Sigmoid colon (tissue), 7 donors: ENCODE data around the gene NBAS. TPM values are rescaled to one million over a fixed set of nuclear protein-coding genes. Genes with fewer than 3 reads are reported as not detected.
"Not testable (repeated sequence)": the region's sequence is repeated elsewhere in the genome, so short reads cannot be mapped to it uniquely, and the experiment has no call there.

Source experiments
- DNase-seq: peaks from one replicate; pipeline ENCODE4 v3.0.0-alpha.2; 2019
- H3K27ac ChIP-seq, 4 donors: fragments of 200-600 bp; sonication (generic); one replicate each; pipeline ENCODE4 v1.5.1; 2016 to 2019; ENCODE audit warnings: mild to moderate bottlenecking in 1 of 4
- H3K27me3 ChIP-seq, 3 donors: fragments of 200-600 bp; sonication (generic); one replicate each; pipeline ENCODE4 v1.5.1; 2019; ENCODE audit warnings: mild to moderate bottlenecking in 1 of 3
- H3K36me3 ChIP-seq, 4 donors: fragments of 200-600 bp; sonication (generic); one replicate each; pipeline ENCODE4 v1.5.1; 2016 to 2019
- H3K4me1 ChIP-seq, 4 donors: fragments of 200-600 bp; sonication (generic); one replicate each; pipeline ENCODE4 v1.5.1; 2017 to 2019
- H3K4me3 ChIP-seq, 4 donors: fragments of 200-600 bp; sonication (generic); one replicate each; pipeline ENCODE4 v1.5.1; 2017 to 2019; ENCODE audit warnings: mild to moderate bottlenecking in 2 of 4, moderate library complexity in 1 of 4
- H3K9me3 ChIP-seq, 4 donors: fragments of 200-600 bp in 3 of 4; sonication (generic) in 3 of 4; one replicate each; pipeline versions ENCODE4 v1.5.1 to v1.6.1; 2013 to 2019
- EP300 ChIP-seq, 4 donors: sonication (generic); formaldehyde crosslinking; IDR thresholded peaks; one replicate each; pipeline ENCODE4 v1.6.1; 2017; ENCODE audit warnings: antibody characterized with exemption in 4 of 4
- POLR2A ChIP-seq, 2 donors: fragments of 450-650 bp; IDR thresholded peaks; one replicate each; pipeline ENCODE4 v1.6.1; 2016; ENCODE audit warnings: antibody characterized with exemption in 2 of 2, mild to moderate bottlenecking in 2 of 2, moderate library complexity in 2 of 2
- POLR2AphosphoS5 ChIP-seq, 4 donors: sonication (generic); formaldehyde crosslinking; IDR thresholded peaks; one replicate each; pipeline ENCODE4 v1.6.1; 2017; ENCODE audit warnings: antibody characterized with exemption in 4 of 4
- WGBS, 2 donors: extraction: QIAGEN DNeasy Blood & Tissue Kit; methylation state at CpG; one replicate each; pipeline ENCODE4 v1.1.7; 2013; 5-methylcytosine and 5-hydroxymethylcytosine counted together
- intact Hi-C: fragments of 100-400 bp; cut with DNase I; formaldehyde crosslinking; loops from one replicate; pipeline ENCODE4 v1.15.1; 2023
- polyA plus RNA-seq, 3 donors: library from polyadenylated mRNA; stranded (reverse); fragments of 200-250 nt; gene quantifications; one replicate each; pipeline ENCODE4 v1.2.3, GENCODE V29; 2013
- total RNA-seq, 4 donors: library from RNA; depleted of rRNA; stranded (reverse); fragments of >200 nt; gene quantifications; one replicate each; pipeline ENCODE4 v1.1.0, GENCODE V29; 2016
- TF ChIP-seq, protein P1 (sequence below), 4 experiments: fragments of 450-650 bp in 3 of 4; fragments of 200-600 bp in 1 of 4; IDR thresholded peaks; one replicate each; pipeline ENCODE4 v1.5.1; 2016 to 2019; ENCODE audit warnings: antibody characterized with exemption in 4 of 4, mild to moderate bottlenecking in 3 of 4, moderate library complexity in 2 of 4
- donor health status: healthy with polysubstance abuse.
- donor health status: Bipolar disorder and iron deficiency.
- donor health status: healthy.

Gene NBAS
- total and polyA plus RNA-seq, 7 donors: 3.9 to 53.2 (median 41.9) TPM

DNA sequence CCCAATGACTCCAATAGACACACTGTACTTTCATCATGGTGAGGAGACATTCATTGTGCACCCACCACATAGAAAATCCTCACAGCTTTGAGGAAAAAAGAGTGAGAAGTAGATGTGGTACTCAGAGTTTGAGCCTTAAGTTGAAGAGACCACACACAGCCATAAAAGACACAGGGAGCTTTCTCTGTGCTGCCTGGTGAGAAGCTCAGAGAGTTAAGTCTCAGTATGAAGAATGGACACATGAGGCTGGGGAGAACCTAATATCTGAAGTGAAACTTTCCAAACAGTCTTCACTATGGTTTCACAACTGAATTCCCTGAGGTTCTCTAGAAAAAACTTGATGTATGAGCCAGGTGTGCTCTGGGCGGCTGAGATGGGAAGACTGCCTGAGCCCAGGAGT lies 237.9 kb downstream of the NBAS start:
- Histone ChIP-seq H3K27me3 (no peaks in the 10 kb centered on the region), H3K4me3 (no peak overlapping the region), H3K27ac (no peak overlapping the region), H3K9me3 (no peaks in the 10 kb centered on the region), H3K4me1 (no peaks in the 10 kb centered on the region), H3K36me3 (peaks cover 0 to 27% (median 4%) of the 10 kb centered on the region in 4 donors)
- DNase-seq: no peak
- WGBS, 2 donors: 95 to 98% methylated on average over 1 of the region's 1 CpG
- intact Hi-C loops: no loop called here
- TF ChIP-seq EP300 (IDR thresholded peaks at IDR 0.05) (no peak), POLR2A (IDR thresholded peaks at IDR 0.05) (no peak), POLR2AphosphoS5 (IDR thresholded peaks at IDR 0.05) (no peak)
- TF ChIP-seq, protein P1, sequence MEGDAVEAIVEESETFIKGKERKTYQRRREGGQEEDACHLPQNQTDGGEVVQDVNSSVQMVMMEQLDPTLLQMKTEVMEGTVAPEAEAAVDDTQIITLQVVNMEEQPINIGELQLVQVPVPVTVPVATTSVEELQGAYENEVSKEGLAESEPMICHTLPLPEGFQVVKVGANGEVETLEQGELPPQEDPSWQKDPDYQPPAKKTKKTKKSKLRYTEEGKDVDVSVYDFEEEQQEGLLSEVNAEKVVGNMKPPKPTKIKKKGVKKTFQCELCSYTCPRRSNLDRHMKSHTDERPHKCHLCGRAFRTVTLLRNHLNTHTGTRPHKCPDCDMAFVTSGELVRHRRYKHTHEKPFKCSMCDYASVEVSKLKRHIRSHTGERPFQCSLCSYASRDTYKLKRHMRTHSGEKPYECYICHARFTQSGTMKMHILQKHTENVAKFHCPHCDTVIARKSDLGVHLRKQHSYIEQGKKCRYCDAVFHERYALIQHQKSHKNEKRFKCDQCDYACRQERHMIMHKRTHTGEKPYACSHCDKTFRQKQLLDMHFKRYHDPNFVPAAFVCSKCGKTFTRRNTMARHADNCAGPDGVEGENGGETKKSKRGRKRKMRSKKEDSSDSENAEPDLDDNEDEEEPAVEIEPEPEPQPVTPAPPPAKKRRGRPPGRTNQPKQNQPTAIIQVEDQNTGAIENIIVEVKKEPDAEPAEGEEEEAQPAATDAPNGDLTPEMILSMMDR (IDR thresholded peaks at IDR 0.05): no peak

DNA sequence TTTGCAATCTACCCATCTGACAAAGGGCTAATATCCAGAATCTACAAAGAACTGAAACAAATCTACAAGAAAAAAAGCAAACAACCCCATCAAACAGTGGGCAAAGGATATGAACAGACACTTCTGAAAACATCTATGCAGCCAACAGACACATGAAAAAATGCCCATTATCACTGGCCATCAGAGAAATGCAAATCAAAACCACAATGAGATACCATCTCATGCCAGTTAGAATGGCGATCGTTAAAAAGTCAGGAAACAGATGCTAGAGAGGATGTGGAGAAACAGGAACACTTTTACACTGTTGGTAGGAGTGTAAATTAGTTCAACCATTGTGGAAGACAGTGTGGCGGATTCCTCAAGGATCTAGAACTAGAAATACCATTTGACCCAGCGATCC lies 239.7 kb downstream of the NBAS start:
- H3K27ac ChIP-seq, intact Hi-C loops, H3K36me3 ChIP-seq, DNase-seq, H3K4me1 ChIP-seq, H3K27me3 ChIP-seq, H3K9me3 ChIP-seq, H3K4me3 ChIP-seq: not testable (repeated sequence)
- WGBS, 2 donors: 78 to 94% methylated on average over 4 of the region's 4 CpGs

DNA sequence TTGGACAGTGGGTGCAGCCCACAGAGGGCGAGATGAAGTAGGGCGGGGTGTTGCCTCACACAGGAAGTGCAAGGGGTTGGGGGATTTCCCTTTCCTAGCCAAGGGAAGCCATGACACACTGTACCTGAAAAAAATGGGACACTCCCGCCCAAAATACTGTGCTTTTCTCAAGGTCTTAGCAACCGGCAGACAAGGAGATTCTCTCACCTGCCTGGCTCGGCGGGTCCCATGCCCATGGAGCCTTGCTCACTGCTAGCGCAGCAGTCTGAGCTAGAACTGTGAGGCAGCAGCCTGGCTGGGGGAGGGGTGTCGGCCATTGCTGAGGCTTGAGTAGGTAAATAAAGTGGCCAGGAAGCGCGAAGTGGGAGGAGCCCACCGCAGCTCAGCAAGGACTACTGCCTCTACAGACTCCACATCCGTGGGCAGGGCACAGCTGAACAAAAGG lies 244.7 kb downstream of the NBAS start:
- TF ChIP-seq POLR2A (IDR thresholded peaks at IDR 0.05) (no peak), EP300 (IDR thresholded peaks at IDR 0.05) (no peak), POLR2AphosphoS5 (IDR thresholded peaks at IDR 0.05) (no peak)
- TF ChIP-seq, protein P1 (IDR thresholded peaks at IDR 0.05): no peak
- H3K27me3 ChIP-seq: no peaks in the 10 kb centered on the region
- H3K4me3 ChIP-seq: no peak overlapping the region
- H3K36me3 ChIP-seq: peaks cover 0 to 2% (median 0%) of the 10 kb centered on the region in 4 donors
- no peak for DNase-seq
- no peaks in the 10 kb centered on the region for H3K4me1 ChIP-seq
- H3K27ac ChIP-seq: no peak overlapping the region
- no peaks in the 10 kb centered on the region for H3K9me3 ChIP-seq
- WGBS, 2 donors: 90 to 92% methylated on average over 12 of the region's 12 CpGs
- intact Hi-C loops: no loop called here

DNA sequence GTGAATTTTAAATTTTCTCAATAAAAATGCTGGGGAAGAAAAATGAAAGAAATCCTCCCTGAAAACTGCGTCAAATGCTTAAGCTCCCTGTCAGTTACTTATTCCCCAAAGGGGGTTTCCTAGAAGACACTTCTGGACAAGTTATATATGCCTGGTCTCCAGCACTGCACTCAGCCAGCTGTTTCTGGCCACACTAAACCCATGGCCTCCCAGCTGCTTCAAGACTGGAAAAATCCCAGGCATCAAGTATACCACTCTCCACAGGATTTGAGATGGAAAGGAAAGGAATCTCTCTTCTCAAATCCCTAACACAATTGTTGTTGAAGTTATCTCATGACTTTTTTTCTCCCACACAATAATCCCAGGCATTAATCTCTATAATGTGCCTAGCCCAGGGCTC lies 245.7 kb downstream of the NBAS start:
- DNase-seq: no peak
- no peaks in the 10 kb centered on the region for H3K36me3 ChIP-seq
- H3K4me1 ChIP-seq: no peaks in the 10 kb centered on the region
- no peaks in the 10 kb centered on the region for H3K9me3 ChIP-seq
- TF ChIP-seq, protein P1 (IDR thresholded peaks at IDR 0.05): no peak
- TF ChIP-seq POLR2AphosphoS5 (IDR thresholded peaks at IDR 0.05): no peak
- no peak for TF ChIP-seq EP300 (IDR thresholded peaks at IDR 0.05)
- TF ChIP-seq POLR2A (IDR thresholded peaks at IDR 0.05): no peak
- 92 to 100% methylated on average over 1 of the region's 1 CpG for WGBS, 2 donors
- H3K27me3 ChIP-seq: no peaks in the 10 kb centered on the region
- intact Hi-C loops: no loop called here
- no peak overlapping the region for H3K4me3 ChIP-seq
- no peak overlapping the region for H3K27ac ChIP-seq

DNA sequence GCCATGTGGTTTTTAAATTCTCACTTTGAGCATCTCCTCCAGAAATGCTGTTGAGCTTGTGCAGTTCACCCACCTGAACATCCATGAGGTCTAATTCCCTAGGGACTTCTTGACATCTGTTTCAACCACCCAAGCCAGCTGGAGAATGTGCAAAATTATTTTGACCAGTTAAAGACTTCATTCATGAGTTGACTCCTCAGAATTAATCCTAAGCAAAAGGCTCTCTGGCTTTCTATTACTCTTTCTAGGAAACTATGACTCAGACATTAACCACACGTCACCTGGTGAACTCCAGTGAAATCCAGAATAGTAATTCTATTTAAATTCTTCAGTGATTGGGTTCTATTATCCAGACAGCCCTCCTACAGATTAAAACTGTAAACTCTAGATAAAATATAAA lies 247.5 kb downstream of the NBAS start:
- no peak for TF ChIP-seq POLR2A (IDR thresholded peaks at IDR 0.05)
- TF ChIP-seq POLR2AphosphoS5 (IDR thresholded peaks at IDR 0.05): no peak
- TF ChIP-seq EP300 (IDR thresholded peaks at IDR 0.05): no peak
- TF ChIP-seq, protein P1 (IDR thresholded peaks at IDR 0.05): no peak
- Histone ChIP-seq H3K4me3 (no peak overlapping the region), H3K27ac (no peak overlapping the region), H3K27me3 (no peaks in the 10 kb centered on the region), H3K9me3 (no peaks in the 10 kb centered on the region), H3K4me1 (no peaks in the 10 kb centered on the region), H3K36me3 (no peaks in the 10 kb centered on the region)
- intact Hi-C loops: no loop called here
- DNase-seq: no peak
- WGBS, 2 donors: 62 to 81% methylated on average over 1 of the region's 1 CpG
